K562 (cell line): Measurements from ENCODE around the gene MYRIP. TPM values are rescaled to one million over a fixed set of nuclear protein-coding genes. Genes with fewer than 3 reads are reported as not detected.
A peak's percentile ranks its signal among the peaks of the same experiment; 100 is the strongest.

Experiments used
- ARID1B ChIP-seq: fragments of 450-650 bp; IDR thresholded peaks from 2 replicates; pipeline ENCODE4 v1.6.1; 2016; ENCODE audit warnings: antibody characterized with exemption, mild to moderate bottlenecking, inconsistent platforms
- C11orf30 ChIP-seq: fragments of 450-650 bp; IDR thresholded peaks from 2 replicates; pipeline ENCODE4 v1.6.1; 2016; ENCODE audit warnings: low read depth, mild to moderate bottlenecking
- FOSL1 ChIP-seq: fragments of 200-800 bp; sonication (Bioruptor generic); conservative IDR thresholded peaks from 2 replicates; pipeline ENCODE4 v1.6.1; 2016; ENCODE audit warnings: missing genetic modification characterization, missing compliant biosample characterization
- GATA2 ChIP-seq: sonication (generic); formaldehyde crosslinking; IDR thresholded peaks from 2 replicates; pipeline ENCODE4 v1.4.0; 2020; ENCODE audit warnings: mild to moderate bottlenecking, missing genetic modification reagents
- GTF2A2 ChIP-seq: IDR thresholded peaks from 2 replicates; pipeline ENCODE4 v1.6.1; 2016; ENCODE audit warnings: mild to moderate bottlenecking, missing genetic modification characterization, missing compliant biosample characterization
- HCFC1 ChIP-seq: IDR thresholded peaks from 2 replicates; pipeline ENCODE4 v1.6.1; 2012; ENCODE audit warnings: low read depth, low read length, improper control_type of control experiment
- HLTF ChIP-seq: fragments of 450-650 bp; IDR thresholded peaks from 2 replicates; pipeline ENCODE4 v1.6.1; 2016
- MAFG ChIP-seq: fragments of 450-650 bp; conservative IDR thresholded peaks from 2 replicates; pipeline ENCODE4 v1.6.1; 2016; ENCODE audit warnings: missing genetic modification characterization, missing compliant biosample characterization
- RBBP5 ChIP-seq: fragments of 200-600 bp; sonication (generic); IDR thresholded peaks from 2 replicates; pipeline ENCODE4 v1.6.1; 2012; ENCODE audit warnings: borderline replicate concordance, mild to moderate bottlenecking, low read length, control low read depth, inconsistent platforms; ENCODE audit not compliant: insufficient read depth, poor library complexity, severe bottlenecking
- RCOR1 ChIP-seq, 2 experiments: IDR thresholded peaks; 2 replicates each; pipeline ENCODE4 v1.6.1; 2012; ENCODE audit warnings: low read depth in 2 of 2, low read length in 2 of 2, borderline replicate concordance in 1 of 2, improper control_type of control experiment in 1 of 2
- SP2 ChIP-seq: IDR thresholded peaks from 2 replicates; pipeline ENCODE4 v1.6.1; 2011; ENCODE audit warnings: mild to moderate bottlenecking, low read depth, low read length, moderate library complexity; ENCODE audit not compliant: poor library complexity, severe bottlenecking; ENCODE audit errors: extremely low read depth
- XRCC4 ChIP-seq: IDR thresholded peaks from one replicate; pipeline ENCODE4 v1.6.1; 2011; ENCODE audit not compliant: insufficient read depth, insufficient read length; ENCODE audit errors: extremely low read depth
- ZBTB8A ChIP-seq: fragments of 450-650 bp; IDR thresholded peaks from 2 replicates; pipeline ENCODE4 v1.6.1; 2018; ENCODE audit warnings: mild to moderate bottlenecking, moderate library complexity; ENCODE audit not compliant: partially characterized antibody
- ZNF583 ChIP-seq: fragments of 250-450 bp; sonication (Bioruptor Pico); IDR thresholded peaks from 2 replicates; pipeline ENCODE4 v1.4.0; 2020
- ZNF766 ChIP-seq: fragments of 200-800 bp; sonication (Bioruptor generic); conservative IDR thresholded peaks from 2 replicates; pipeline ENCODE4 v1.6.1; 2016; ENCODE audit warnings: missing genetic modification characterization, missing compliant biosample characterization
- polyA plus RNA-seq, 8 experiments: library from polyadenylated mRNA; depleted of rRNA in 4 of 8; stranded (reverse) in 5 of 8; unstranded in 3 of 8; fragments of >200 nt; fragmentation: Nextera tagmentation in 2 of 8; fragmentation: Illumina TruSeq in 1 of 8; extraction: Ambion mirVana in 2 of 8; extraction: Trizol in 1 of 8; gene quantifications; 2 replicates each; pipeline versions ENCODE4 v1.2.1 to v1.2.3, GENCODE V29; 2011 to 2014; ENCODE audit warnings: inconsistent platforms in 1 of 8, missing spikeins in 1 of 8
- total RNA-seq, 7 experiments: library from RNA; depleted of rRNA in 6 of 7; stranded (reverse); fragments of >200 nt in 6 of 7; fragmentation: Illumina TruSeq in 2 of 7; extraction: Trizol in 2 of 7; gene quantifications; 2 replicates each; pipeline versions ENCODE4 v1.2.1 to v1.2.3, GENCODE V29; 2011 to 2021; ENCODE audit warnings: low replicate concordance in 1 of 7
- TF ChIP-seq, protein P1 (sequence below), 2 experiments: fragments of 450-650 bp; IDR thresholded peaks; 2 replicates each; pipeline ENCODE4 v1.6.1; 2018; ENCODE audit warnings: mild to moderate bottlenecking in 2 of 2, low read depth in 1 of 2; ENCODE audit not compliant: partially characterized antibody in 2 of 2
- TF ChIP-seq, protein P2 (sequence below): sonication (generic); formaldehyde crosslinking; IDR thresholded peaks from 2 replicates; pipeline ENCODE4 v1.8.1; 2023; ENCODE audit warnings: mild to moderate bottlenecking, missing genetic modification reagents, moderate library complexity

MYRIP gene
- total and polyA plus RNA-seq, 9 of the 15 experiments (the other 6 are each of a cell fraction or from before 2014, with no cell fraction given): 0.03 to 0.12 TPM; not detected in 7

DNA sequence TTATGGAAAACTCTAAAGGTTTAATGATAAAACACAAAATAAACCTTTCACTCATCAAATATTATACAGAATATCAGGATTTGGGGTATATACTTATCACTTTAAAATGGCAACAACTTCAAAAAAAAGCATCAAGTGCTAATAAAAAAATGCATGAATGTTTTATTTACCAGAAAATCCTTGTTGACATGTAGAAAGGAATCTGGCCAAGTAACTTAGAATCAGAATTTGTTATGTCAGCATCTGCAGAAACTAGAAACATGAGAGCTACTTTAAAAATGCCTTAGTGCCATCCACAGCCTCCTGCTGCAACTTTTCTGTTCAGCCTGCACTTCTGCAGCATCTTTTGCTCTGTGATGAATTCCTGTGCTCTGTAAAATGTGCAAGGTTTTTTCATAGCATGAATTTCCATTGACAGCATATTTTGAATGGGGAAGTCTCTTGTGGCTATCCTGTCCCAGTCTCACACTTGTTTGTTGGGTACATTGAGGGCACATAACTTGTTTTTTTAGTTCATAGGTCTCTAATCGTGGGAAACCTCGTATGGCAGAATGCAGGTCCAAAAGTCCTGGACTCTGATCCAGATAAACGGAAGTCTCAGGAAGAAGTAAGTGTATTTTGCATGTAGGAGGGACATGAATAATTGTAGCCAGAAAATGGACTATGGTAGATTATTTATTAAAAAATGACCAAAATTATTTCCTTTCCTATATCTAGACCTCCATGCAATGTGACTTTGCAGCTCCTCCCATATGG lies 21.1 kb upstream of the MYRIP start (continued):
- TF ChIP-seq, protein P1, sequence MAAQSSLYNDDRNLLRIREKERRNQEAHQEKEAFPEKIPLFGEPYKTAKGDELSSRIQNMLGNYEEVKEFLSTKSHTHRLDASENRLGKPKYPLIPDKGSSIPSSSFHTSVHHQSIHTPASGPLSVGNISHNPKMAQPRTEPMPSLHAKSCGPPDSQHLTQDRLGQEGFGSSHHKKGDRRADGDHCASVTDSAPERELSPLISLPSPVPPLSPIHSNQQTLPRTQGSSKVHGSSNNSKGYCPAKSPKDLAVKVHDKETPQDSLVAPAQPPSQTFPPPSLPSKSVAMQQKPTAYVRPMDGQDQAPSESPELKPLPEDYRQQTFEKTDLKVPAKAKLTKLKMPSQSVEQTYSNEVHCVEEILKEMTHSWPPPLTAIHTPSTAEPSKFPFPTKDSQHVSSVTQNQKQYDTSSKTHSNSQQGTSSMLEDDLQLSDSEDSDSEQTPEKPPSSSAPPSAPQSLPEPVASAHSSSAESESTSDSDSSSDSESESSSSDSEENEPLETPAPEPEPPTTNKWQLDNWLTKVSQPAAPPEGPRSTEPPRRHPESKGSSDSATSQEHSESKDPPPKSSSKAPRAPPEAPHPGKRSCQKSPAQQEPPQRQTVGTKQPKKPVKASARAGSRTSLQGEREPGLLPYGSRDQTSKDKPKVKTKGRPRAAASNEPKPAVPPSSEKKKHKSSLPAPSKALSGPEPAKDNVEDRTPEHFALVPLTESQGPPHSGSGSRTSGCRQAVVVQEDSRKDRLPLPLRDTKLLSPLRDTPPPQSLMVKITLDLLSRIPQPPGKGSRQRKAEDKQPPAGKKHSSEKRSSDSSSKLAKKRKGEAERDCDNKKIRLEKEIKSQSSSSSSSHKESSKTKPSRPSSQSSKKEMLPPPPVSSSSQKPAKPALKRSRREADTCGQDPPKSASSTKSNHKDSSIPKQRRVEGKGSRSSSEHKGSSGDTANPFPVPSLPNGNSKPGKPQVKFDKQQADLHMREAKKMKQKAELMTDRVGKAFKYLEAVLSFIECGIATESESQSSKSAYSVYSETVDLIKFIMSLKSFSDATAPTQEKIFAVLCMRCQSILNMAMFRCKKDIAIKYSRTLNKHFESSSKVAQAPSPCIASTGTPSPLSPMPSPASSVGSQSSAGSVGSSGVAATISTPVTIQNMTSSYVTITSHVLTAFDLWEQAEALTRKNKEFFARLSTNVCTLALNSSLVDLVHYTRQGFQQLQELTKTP (IDR thresholded peaks at IDR 0.05; ENCODE audit: low read depth in 1 of 2, partially characterized antibody in 2 of 2): no peak
- TF ChIP-seq, protein P2, sequence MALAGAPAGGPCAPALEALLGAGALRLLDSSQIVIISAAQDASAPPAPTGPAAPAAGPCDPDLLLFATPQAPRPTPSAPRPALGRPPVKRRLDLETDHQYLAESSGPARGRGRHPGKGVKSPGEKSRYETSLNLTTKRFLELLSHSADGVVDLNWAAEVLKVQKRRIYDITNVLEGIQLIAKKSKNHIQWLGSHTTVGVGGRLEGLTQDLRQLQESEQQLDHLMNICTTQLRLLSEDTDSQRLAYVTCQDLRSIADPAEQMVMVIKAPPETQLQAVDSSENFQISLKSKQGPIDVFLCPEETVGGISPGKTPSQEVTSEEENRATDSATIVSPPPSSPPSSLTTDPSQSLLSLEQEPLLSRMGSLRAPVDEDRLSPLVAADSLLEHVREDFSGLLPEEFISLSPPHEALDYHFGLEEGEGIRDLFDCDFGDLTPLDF (CRISPR knock-in tag): no peak
- TF ChIP-seq XRCC4 (no peak), GTF2A2 (tag) (no peak), MAFG (tag) (peak; percentile 20; the same call in 1 of the 2 replicates), HCFC1 (no peak), RBBP5 (no peak), ARID1B (no peak), C11orf30 (peak; percentile 19; the same call in 1 of the 2 replicates), GATA2 (no peak), ZNF583 (CRISPR knock-in tag) (no peak), SP2 (no peak), ZNF766 (no peak), HLTF (no peak), RCOR1 (IDR thresholded peaks at IDR 0.05; ENCODE audit: borderline replicate concordance in 1 of 2, low read depth in 2 of 2, low read length in 2 of 2) (no peak), ZBTB8A (no peak), FOSL1 (tag) (no peak)
